H1 (cell line): Measurements from ENCODE around the gene TNFRSF11A.

Experiments used
- CBX8 ChIP-seq: fragments of 300-800, 300-1000 bp; sonication (generic); IDR thresholded peaks from 2 replicates; pipeline ENCODE4 v1.7.1; 2016; ENCODE audit warnings: low read depth, low read length, borderline replicate concordance
- CREB1 ChIP-seq: IDR thresholded peaks from 2 replicates; pipeline ENCODE4 v1.6.1; 2012; ENCODE audit warnings: inconsistent platforms
- EP300 ChIP-seq, 2 experiments: IDR thresholded peaks; 1 replicate in 1 of 2; 2 replicates in 1 of 2; pipeline ENCODE4 v1.6.1; 2011 to 2012; ENCODE audit warnings: low read depth in 2 of 2, low read length in 2 of 2, mild to moderate bottlenecking in 2 of 2, borderline replicate concordance in 1 of 2, inconsistent platforms in 1 of 2, moderate library complexity in 1 of 2
- FOSL1 ChIP-seq: IDR thresholded peaks from 2 replicates; pipeline ENCODE4 v1.6.1; 2011; ENCODE audit warnings: mild to moderate bottlenecking, low read depth, low read length, moderate library complexity; ENCODE audit not compliant: insufficient read depth
- GTF2F1 ChIP-seq: IDR thresholded peaks from 2 replicates; pipeline ENCODE4 v1.6.1; 2012; ENCODE audit warnings: low read depth, low read length, improper control_type of control experiment, borderline replicate concordance
- HDAC2 ChIP-seq, 2 experiments: fragments of 300-600 bp in 1 of 2; sonication (generic) in 1 of 2; IDR thresholded peaks; 2 replicates each; pipeline ENCODE4 v1.6.1; 2011 to 2012; ENCODE audit warnings: low read depth in 2 of 2, low read length in 2 of 2, mild to moderate bottlenecking in 2 of 2, moderate library complexity in 2 of 2, borderline replicate concordance in 1 of 2, inconsistent platforms in 1 of 2
- POLR2A ChIP-seq, 2 experiments: IDR thresholded peaks; 1 replicate in 1 of 2; 2 replicates in 1 of 2; pipeline ENCODE4 v1.6.1; 2011; ENCODE audit warnings: low read depth in 2 of 2, low read length in 2 of 2, mild to moderate bottlenecking in 2 of 2; ENCODE audit errors: control extremely low read depth in 1 of 2
- RXRA ChIP-seq: IDR thresholded peaks from 2 replicates; pipeline ENCODE4 v1.6.1; 2011; ENCODE audit warnings: low read depth, mild to moderate bottlenecking, low read length, moderate library complexity; ENCODE audit not compliant: insufficient read depth
- SIN3A ChIP-seq, 2 experiments: IDR thresholded peaks in 1 of 2; conservative IDR thresholded peaks in 1 of 2; 2 replicates each; pipeline ENCODE4 v1.6.1; 2011 to 2012; ENCODE audit warnings: low read length in 2 of 2, improper control_type of control experiment in 1 of 2, low read depth in 1 of 2, mild to moderate bottlenecking in 1 of 2
- TAF7 ChIP-seq: optimal IDR thresholded peaks from 2 replicates; pipeline ENCODE3; 2011; ENCODE audit warnings: low read depth, mild to moderate bottlenecking, inconsistent platforms, low read length, moderate library complexity, borderline replicate concordance
- TCF12 ChIP-seq: IDR thresholded peaks from 2 replicates; pipeline ENCODE4 v1.6.1; 2011; ENCODE audit warnings: low read depth, mild to moderate bottlenecking, low read length
- YY1 ChIP-seq: IDR thresholded peaks from 2 replicates; pipeline ENCODE4 v1.6.1; 2011; ENCODE audit warnings: low read depth, mild to moderate bottlenecking, low read length
- ZNF274 ChIP-seq: IDR thresholded peaks from 2 replicates; pipeline ENCODE4 v1.7.0; 2012; ENCODE audit warnings: low read length, borderline replicate concordance; ENCODE audit errors: extremely low read depth
- TF ChIP-seq, protein P1 (sequence below), 3 experiments: IDR thresholded peaks; 1 replicate in 2 of 3; 2 replicates in 1 of 3; pipeline versions ENCODE4 v1.5.1 to v1.6.1; 2011; ENCODE audit warnings: low read length in 3 of 3, mild to moderate bottlenecking in 3 of 3, inconsistent platforms in 2 of 3, low read depth in 1 of 3, moderate library complexity in 1 of 3; ENCODE audit not compliant: insufficient read depth in 1 of 3; ENCODE audit errors: control extremely low read depth in 1 of 3

DNA sequence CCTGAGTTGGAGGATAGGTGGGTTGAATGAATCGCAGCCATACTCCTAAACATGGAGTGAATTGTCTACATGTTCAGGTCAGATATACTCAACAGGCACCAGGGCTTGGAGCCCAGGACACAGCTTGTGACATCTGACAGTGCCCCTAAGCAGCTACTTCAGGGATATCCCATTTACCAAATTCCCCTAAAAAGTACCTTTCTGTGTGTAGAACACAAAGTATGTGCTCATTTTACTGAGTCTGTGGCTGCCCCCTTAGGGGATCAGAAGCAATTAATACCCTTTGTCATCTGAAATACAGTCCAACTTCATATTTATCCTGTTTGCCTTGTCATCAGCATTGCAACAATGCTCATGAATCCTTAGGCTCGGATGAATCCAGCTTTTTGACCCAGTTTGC lies 20.8 kb downstream of the TNFRSF11A start:
- TF ChIP-seq YY1 (no peak), SIN3A (conservative IDR thresholded peaks at IDR 0.05 in 1 of 2, IDR thresholded peaks at IDR 0.05 in 1 of 2; ENCODE audit: low read depth in 1 of 2, low read length in 2 of 2) (no peak), TAF7 (no peak), CBX8 (no peak), HDAC2 (IDR thresholded peaks at IDR 0.05; ENCODE audit: borderline replicate concordance in 1 of 2, low read depth in 2 of 2, low read length in 2 of 2) (no peak), TCF12 (no peak), ZNF274 (no peak), RXRA (no peak), CREB1 (no peak), GTF2F1 (no peak), FOSL1 (no peak), POLR2A (IDR thresholded peaks at IDR 0.05; ENCODE audit: control extremely low read depth in 1 of 2, low read depth in 2 of 2, low read length in 2 of 2) (no peak), EP300 (IDR thresholded peaks at IDR 0.05; ENCODE audit: borderline replicate concordance in 1 of 2, low read depth in 2 of 2, low read length in 2 of 2) (no peak)
- TF ChIP-seq, protein P1, sequence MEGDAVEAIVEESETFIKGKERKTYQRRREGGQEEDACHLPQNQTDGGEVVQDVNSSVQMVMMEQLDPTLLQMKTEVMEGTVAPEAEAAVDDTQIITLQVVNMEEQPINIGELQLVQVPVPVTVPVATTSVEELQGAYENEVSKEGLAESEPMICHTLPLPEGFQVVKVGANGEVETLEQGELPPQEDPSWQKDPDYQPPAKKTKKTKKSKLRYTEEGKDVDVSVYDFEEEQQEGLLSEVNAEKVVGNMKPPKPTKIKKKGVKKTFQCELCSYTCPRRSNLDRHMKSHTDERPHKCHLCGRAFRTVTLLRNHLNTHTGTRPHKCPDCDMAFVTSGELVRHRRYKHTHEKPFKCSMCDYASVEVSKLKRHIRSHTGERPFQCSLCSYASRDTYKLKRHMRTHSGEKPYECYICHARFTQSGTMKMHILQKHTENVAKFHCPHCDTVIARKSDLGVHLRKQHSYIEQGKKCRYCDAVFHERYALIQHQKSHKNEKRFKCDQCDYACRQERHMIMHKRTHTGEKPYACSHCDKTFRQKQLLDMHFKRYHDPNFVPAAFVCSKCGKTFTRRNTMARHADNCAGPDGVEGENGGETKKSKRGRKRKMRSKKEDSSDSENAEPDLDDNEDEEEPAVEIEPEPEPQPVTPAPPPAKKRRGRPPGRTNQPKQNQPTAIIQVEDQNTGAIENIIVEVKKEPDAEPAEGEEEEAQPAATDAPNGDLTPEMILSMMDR (IDR thresholded peaks at IDR 0.05; ENCODE audit: control extremely low read depth in 1 of 3, insufficient read depth in 1 of 3, low read depth in 1 of 3, low read length in 3 of 3) = no peak
